RCC 7860 (cell line): ENCODE results near the gene ANKEF1.

Source experiments
- DNase-seq: peaks from one replicate; pipeline ENCODE4 v3.0.0-alpha.2; 2015; ENCODE audit warnings: low spot score
- FAIRE-seq: peaks from 2 replicates; lab custom pipeline; 2012; peaks lifted over from hg19 to GRCh38; lab: Jason Lieb, UNC

Gene ANKEF1

DNA sequence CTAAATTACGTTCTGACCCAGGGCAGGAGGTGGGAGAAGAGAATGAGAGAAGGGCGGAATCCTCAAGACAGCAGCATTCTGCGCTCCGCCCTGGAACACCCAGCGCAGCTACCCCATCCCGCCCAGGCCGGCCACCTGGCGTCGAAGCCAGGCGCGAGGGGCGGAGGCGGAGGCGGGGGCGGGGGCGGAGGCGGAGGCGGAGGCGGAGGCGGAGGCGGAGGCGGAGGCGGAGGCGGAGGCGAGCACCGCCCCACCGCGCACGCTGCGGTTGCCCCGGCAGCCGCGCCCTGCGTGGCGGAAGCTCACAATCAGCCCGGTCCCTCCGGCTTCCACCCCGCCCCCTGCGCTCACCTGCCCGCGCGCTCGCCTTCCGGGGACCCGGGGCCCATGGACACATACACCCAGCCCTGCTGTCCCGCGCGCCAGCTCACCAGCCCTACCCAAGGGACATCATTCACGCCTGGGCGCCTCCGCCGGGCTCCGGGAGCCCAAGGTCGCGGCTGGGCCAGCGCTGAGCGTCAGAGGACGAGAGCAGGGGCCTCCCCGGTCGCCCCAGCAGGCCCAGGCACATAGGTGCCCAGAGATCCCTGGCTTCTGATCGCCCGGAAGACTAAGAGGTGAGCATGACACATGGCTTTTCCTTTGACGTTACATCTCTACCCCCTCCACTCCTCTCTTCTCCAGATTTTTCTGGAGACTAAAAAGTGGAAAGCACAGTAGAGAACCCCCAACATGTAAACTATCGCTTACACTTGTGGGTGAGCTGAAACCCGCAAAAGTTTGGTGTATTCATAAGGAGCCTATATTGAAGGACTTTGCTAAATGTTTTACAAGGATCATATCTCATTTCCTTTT, at the start of gene ANKEF1:
ANKEF1 (plus strand) TSS at position 271 of the 855 bp plus-strand sequence. CDS start 3,315 bp downstream, outside the sequence.
- FAIRE-seq (no peak), DNase-seq (peak; percentile 27)

DNA sequence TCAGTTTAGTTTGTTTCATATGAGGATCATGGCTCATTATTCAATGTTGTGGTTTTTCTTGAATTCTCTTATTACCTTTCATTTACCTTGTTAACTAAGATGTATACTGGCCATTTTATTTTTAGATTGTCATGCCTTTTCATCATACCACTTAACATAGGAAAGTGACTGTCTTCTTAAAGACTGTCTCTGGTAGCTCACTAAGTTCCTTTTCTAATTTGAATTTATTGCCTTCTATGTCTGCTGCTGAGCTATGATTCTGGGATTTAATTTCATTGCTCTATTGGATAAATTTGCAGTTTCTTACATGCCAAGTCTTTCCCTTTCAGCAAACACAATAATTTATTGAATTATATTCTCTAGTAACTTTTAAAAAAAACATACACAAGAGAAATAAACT, 49.5 kb upstream of the ANKEF1 start:
- DNase-seq (no peak), FAIRE-seq (no peak)

DNA sequence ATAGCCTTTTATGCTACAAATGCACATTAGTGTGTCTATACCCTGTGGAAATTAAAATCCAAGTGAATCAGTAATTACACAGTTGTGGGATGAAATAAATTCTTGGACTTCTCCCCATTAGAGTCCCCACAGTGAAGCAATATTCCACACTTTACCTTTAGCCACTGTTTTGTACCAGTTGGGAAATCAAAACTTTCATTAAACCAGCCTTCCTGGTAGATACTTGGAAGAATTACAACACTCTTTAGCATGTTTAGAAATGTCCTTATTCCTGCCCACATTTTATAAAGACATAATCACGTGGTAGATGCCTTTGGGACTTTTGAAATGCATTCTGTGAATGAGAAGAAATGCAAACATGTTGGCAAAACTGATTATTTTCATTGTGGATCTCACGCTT, 49.0 kb upstream of the ANKEF1 start:
- no peak for DNase-seq
- no peak for FAIRE-seq

DNA sequence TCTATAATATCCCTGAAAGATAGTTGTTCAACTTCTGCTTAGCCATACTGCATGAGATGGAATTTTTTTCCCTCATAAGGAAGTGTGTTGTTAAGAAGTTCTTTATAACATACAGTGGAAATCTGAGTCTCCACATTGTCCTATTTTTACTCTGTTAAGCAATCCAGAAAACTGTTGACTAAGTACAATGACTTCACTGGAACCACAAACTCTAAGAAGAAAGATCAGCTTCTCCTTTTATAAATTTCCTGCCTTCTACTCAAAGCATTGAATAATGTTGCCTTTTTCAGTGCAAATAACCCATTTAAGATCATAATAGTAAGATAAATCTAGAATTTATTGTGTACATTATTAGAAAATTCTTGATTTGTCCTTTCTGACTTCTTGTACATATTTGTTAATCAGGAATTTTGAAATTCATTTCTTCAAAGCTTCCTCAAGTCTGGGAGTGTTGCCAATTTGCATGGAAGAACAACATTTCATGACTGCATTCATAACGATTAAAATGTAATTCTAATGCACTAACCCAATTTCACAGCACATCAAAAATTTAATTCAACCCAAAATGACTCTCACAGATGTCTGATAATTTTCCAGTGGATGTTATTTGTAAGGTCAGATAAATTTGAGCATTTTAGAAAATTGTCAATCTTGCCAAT, 45.6 kb upstream of the ANKEF1 start:
- DNase-seq (no peak), FAIRE-seq (no peak)

DNA sequence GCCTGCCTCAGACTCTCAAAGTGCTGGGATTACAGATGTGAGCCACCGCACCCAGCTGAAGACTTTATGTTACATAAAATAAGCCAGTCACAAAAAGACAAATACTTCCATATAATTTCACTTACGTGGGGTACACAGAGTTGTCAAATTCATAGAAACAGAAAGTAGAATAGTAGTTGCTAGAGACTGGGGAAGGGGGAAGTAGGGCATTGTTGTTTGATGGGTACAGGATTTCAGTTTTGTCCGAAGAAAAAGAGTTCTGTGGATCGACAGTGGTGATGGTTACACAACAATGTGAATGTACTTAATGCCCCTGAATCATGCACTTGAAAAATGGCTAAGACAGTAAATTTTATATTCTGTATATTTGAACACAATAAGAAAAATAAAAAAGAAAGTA, 41.6 kb upstream of the ANKEF1 start:
- DNase-seq (no peak), FAIRE-seq (no peak)

DNA sequence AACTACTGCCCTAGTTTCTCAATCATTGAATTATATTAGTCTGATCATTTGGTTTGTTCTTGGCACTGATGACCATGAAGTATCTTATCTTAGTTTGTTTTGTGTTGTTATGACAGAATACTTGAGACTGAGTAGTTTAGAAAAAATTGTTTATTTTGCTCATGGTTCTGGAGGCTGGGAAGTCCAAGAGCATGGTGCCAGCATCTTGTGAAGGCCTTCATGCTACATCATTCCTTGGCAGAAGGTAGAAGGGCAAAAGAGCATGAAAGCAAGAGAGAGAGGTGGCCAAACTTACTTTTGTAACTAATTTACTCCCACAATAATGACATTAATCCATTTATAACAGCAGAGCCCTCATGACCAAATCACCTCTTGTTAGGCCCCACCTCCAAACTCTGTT, 40.1 kb upstream of the ANKEF1 start:
- FAIRE-seq = no peak
- DNase-seq = no peak

DNA sequence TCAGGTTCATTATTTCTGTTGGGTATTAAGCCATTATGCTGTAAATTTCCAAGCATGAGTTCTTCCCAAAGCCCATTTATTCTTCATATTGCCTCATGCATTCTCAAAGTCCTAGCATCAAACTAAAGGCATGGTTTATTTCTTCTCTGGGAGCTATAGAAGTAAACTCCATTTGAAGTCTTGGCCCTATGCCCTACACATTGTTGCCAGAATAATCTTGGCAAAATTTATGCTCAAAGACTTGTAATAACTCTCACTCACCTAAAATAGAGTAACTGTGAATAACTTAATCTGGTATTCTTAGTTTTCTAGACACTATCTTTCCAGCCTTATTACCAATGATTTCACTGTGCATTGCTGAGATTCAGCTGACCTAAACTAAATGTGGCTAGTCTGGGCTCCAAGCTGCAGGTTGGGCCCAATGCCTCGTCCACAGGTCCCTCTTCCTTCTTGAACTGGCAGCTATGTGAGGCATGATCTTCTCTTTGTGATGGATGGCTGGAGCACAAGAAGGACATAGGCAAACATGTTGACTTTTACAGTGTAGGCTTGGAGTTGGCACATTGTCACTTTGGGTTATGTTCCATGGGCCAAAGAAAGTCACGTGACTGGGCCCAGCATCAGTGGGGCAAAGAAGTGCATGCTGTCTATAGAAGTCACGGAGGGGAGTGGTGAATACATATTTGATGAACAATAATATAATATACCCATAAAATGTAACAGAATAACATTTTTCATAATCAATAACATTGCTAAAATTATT, 39.1 kb upstream of the ANKEF1 start:
- FAIRE-seq (no peak), DNase-seq (no peak)

DNA sequence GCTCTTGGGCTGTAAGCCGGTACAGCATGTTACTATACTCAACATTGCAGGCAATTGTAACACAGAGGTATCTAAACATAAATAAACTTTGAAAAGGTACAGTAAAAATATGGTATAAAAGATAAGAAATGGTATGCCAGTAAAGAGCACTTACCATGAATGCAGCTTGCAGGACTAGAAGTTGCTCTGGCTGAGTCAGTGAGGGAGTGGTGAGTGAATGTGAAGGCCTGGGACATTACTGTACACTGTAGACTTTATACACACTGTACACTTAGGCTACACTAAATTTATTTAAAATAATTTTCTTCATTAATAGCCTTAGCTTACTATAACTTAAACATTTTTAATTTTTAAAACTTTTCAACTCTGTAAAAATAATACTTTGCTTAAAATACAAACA, 37.8 kb upstream of the ANKEF1 start:
- no peak for DNase-seq
- FAIRE-seq = no peak

DNA sequence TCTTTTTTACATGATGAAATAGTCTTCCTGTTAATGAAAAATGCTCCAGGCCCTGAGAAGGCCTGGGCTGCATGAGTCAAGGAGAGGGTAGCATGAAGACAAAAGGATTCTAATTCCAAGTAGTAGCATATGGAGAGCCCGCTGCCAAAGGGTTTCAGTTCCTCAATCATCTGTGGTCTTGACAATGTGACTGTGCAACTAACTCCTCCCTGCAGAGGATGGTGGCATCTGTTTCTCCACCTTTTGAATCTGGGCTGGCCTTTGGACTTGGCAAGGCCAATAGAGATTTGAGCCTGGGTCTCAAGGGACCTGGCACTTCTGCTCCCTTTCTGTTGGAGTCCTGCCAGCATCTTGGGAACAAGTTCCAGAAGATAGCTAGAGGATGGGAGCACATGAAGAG, 35.1 kb upstream of the ANKEF1 start:
- no peak for FAIRE-seq
- no peak for DNase-seq

DNA sequence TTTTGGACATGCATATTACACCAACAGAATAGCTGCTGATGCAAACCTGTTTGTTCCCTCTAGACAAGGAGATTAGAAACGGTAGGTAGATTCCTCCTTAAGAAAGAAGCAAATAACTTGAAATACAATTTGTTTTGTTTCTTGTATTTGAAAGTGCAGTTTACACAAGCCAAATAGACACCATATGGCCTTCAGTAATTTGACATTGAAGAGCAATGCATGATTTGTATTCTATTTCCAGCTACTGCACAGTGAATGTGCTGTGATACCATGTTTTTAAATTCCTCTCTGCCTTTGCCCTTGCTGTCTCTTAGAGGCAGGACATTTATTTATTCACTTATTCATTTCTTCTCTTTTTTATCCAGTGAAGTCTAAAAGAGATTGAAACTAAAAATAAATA, 31.9 kb upstream of the ANKEF1 start:
- no peak for FAIRE-seq
- no peak for DNase-seq

DNA sequence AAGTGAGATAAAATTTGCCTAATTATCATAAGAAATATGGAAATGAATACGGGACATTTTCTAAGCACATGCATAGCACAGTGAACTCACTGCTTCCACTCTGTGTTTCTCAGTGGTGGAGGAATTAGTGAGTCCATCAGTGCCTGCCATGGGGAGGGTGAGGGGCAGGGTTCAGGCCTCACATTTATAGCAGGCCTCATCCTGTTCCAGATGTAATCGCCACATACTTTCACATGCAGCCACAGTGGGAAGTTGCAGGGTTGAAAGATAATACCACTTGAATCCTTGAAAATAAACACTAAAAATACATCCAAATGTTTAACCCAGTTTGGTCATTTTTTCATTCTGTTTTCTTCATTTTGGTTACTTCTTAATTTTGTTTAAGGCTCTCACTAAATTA, 29.9 kb upstream of the ANKEF1 start:
- no peak for FAIRE-seq
- no peak for DNase-seq

DNA sequence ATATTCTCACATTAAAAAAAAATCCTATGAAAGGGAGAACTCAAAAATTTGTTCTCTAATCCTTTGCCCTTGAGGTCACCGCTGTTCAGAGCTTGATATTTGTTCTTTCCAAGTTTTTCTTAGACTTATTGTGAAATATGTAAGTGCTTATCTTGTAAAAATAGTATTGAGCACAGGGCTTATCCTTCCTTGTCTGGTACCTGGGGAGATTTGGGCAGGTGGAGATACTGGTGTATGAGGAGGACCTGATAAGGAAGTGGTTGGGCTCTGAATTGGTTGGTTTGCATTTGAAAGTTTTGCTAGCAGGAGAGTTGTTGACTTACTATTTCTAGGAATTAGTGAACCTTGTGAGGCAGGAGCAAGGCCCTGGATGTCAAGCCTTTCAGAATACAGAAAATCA, 28.9 kb upstream of the ANKEF1 start:
- FAIRE-seq = no peak
- DNase-seq = no peak

DNA sequence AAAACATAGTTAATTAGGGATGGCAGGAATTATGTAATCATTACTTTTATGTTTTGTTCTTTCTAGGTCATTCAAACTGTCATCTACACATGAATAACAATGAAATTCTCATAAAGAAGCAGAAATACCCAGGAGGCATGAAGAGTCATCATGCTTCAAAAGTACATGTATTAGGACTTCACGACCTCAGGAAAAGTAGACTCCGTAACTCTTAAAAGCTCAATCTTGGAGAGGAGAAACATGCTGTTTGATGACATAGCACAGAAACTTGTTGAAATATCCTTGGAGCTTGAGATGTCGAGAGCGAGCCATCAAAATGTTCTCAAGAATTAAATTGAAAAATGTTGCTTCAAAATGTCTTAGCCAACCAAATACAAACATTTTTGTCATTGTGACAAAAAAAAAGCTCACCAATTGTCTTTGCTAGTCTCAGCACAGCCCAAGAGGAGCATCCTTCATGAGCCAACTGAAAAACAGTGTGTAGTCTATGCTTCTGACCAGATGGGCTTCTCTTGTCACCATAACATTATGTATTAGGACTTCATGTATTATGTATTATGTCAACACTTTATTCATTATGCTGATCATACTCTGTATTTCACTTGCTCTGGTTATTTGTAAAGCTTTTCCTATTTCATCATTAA, 28.2 kb upstream of the ANKEF1 start:
- no peak for FAIRE-seq

DNA sequence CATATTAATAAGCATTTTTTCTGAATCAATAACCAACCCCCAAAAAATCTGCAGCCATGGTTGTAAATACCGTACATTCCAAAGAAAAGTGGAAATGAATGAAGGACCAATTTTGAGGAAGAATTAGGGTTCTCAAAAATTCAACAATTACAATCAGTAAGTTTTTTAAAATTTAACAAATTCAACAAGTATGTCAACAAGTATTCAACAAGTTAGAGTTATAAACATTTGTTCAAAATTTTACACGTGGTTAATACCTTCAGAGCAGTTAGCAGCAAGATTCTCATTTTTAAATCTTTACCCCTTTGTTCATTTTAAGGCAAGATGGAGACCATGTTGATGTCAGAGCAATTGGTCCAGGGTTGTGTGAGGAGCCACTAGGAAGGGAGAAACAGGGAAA, 27.6 kb upstream of the ANKEF1 start:
- FAIRE-seq (no peak), DNase-seq (no peak)

More for the DNA sequence above, 28.2 kb upstream of the ANKEF1 start:
- DNase-seq = no peak

DNA sequence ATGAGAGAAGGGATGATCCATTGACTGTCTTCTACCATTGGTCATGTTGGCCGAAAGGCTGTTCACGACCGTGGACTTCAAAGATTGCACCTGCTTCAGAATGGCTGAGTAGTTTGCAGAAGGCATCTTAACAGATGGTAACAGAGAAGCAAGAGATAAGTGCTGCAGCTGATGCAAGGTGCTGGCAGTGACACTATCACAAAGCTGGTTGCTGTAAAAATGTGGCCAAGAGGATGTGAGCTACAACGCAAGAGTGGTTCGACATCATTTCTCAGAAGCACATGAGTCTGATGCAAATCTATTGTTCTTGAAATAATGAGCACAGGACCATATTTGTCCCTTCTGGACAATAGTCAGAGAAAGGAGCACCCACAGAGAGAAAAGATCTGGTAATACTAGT, 27.0 kb upstream of the ANKEF1 start:
- DNase-seq (no peak), FAIRE-seq (no peak)

DNA sequence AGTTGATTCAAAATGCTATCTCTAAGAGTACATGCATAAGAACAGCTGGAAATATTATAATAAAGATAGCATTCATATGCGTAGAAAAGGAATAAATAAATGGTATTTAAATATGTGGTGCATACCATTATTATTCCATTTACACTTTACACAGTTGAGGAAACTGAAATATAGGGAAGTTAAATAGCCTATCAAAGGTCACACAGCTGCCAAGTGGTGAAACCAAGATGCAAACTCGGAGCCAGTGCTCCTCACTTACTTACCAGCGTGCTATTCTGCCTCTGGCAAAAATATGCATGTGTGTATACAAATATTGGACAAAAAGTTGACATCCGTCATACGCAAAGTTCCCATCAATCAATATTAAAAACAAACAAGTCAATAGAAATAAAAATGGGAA, 22.3 kb upstream of the ANKEF1 start:
- no peak for FAIRE-seq
- no peak for DNase-seq

DNA sequence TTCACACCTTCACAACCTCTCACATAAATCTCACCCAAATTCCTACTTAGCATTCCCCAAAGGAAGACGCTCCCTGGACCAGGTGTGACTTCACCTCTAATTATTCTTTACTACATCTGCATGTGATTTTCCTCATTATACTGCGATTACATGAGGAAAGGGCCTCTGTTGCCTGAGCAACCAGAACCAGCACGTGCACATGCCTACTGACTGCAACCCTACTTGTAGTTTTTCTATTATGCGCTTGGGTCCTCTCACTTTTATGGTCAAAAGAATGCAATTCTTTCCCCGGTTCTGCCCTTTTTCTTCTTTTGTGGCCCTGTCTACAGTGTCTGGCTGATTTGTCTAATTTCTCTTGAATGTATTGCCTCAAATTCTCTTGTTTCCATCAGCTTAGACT, 20.4 kb upstream of the ANKEF1 start:
- DNase-seq = no peak
- FAIRE-seq = no peak

DNA sequence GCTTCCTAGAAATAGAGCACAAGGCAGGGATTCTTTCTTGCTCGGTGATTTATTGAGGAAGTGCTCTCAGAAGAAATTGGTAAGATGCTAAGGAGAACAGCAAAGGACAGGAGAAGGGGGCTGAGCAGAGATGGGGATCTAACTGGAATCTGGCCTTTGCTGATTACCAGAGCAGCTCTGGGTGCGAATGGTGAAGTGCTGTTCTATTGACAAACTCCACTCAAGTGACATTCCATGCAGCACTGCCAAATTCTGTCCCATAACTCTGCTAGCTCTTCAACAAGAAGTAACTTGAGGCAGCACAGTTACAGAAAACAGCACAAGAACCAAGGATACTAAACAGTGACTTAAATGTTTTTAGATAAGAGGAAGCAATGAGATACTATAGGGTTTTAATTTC, 13.8 kb upstream of the ANKEF1 start:
- no peak for FAIRE-seq

DNA sequence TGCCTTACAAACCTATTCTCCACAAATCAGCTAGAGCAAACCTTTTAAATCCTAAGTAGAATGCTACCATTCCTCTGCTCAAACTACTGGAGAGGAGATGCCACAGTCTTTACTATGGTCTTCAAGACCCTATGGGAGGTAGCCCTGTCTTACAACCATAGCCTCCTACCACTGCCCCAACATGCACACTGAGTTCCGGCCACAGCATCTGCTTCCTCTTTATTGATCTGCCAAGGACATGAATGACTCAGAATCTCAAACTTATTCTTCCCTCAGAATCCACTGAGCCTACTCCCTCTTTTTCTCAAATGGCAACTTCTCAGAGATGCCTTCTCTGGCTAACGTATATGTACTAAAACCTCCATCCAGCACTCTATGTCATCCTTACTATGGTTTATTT, 12.2 kb upstream of the ANKEF1 start:
- DNase-seq = no peak
- no peak for FAIRE-seq

More for the DNA sequence above, 13.8 kb upstream of the ANKEF1 start:
- no peak for DNase-seq

DNA sequence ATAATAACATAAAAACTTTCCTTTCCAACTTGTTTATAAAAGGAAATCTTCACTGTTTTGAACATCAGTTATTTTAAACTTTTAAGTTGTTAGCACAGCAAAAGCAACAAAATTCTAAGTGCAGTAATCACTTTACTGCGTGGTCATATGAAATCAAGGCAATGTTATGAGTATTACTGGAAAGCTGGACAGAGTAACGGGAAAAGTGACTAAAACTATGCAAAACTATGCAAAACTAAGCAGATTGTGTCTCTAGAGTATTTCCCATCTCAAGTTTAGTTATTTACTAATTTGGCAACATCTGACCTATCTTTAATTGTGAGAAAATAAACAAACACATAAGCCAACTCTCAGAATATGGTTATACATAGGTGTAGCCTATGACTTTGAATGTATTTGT, 10.9 kb upstream of the ANKEF1 start:
- no peak for FAIRE-seq
- no peak for DNase-seq
